ENCODE results near the gene GJD4. TPM values are rescaled to one million over a fixed set of nuclear protein-coding genes. Genes with fewer than 3 reads are reported as not detected.

GJD4 gene
- total RNA-seq, 4 donors from 2014 or later: not detected

- Histone ChIP-seq H3K4me1 (no peaks in the 10 kb centered on the region), H3K27ac (no peak overlapping the region), H3K4me3 (no peak overlapping the region), H3K9me3 (no peaks in the 10 kb centered on the region), H3K27me3 (peaks cover 0 to 30% (median 0%) of the 10 kb centered on the region in 4 donors), H3K36me3 (peaks cover 0 to 25% (median 0%) of the 10 kb centered on the region in 3 donors)
- intact Hi-C loops (cut with DNase I): no loop called here
- no peak for DNase-seq
- 57 to 62% methylated on average over 7 of the region's 7 CpGs for WGBS, 2 donors
- TF ChIP-seq CTCF (IDR thresholded peaks at IDR 0.05): no peak
- TF ChIP-seq POLR2A (IDR thresholded peaks at IDR 0.05): no peak
Measured at GRCh38 chr10:35577926-35578617, 27.1 kb upstream of the GJD4 start.

- Histone ChIP-seq H3K4me3 (no peak overlapping the region), H3K4me1 (no peaks in the 10 kb centered on the region), H3K9me3 (no peaks in the 10 kb centered on the region), H3K27ac (no peak overlapping the region), H3K36me3 (peaks cover 0 to 20% (median 0%) of the 10 kb centered on the region in 3 donors), H3K27me3 (peaks cover 0 to 30% (median 0%) of the 10 kb centered on the region in 4 donors)
- 68 to 83% methylated on average over 2 to 4 of the region's 4 CpGs for WGBS, 2 donors
- TF ChIP-seq POLR2A (IDR thresholded peaks at IDR 0.05): no peak
- TF ChIP-seq CTCF (IDR thresholded peaks at IDR 0.05): no peak
- intact Hi-C loops (cut with DNase I): no loop called here
- DNase-seq: no peak
Measured at GRCh38 chr10:35578618-35578956, 26.6 kb upstream of the GJD4 start.

- DNase-seq: no peak
- Histone ChIP-seq H3K27me3 (peaks cover 0 to 32% (median 0%) of the 10 kb centered on the region in 4 donors), H3K4me1 (no peaks in the 10 kb centered on the region), H3K4me3 (no peak overlapping the region), H3K36me3 (peaks cover 0 to 16% (median 0%) of the 10 kb centered on the region in 3 donors), H3K27ac (no peak overlapping the region), H3K9me3 (no peaks in the 10 kb centered on the region)
- WGBS, 2 donors: 79 to 81% methylated on average over 3 of the region's 3 CpGs
- intact Hi-C loops (cut with DNase I): no loop called here
- no peak for TF ChIP-seq CTCF (IDR thresholded peaks at IDR 0.05)
- no peak for TF ChIP-seq POLR2A (IDR thresholded peaks at IDR 0.05)
Measured at GRCh38 chr10:35579116-35579515, 26.0 kb upstream of the GJD4 start.

- H3K9me3 ChIP-seq: no peaks in the 10 kb centered on the region
- TF ChIP-seq CTCF (IDR thresholded peaks at IDR 0.05): no peak
- no peak for TF ChIP-seq POLR2A (IDR thresholded peaks at IDR 0.05)
- intact Hi-C loops (cut with DNase I): no loop called here
- no peak overlapping the region for H3K27ac ChIP-seq
- peaks cover 0 to 39% (median 0%) of the 10 kb centered on the region in 4 donors for H3K27me3 ChIP-seq
- H3K36me3 ChIP-seq: peaks cover 0 to 10% (median 0%) of the 10 kb centered on the region in 3 donors
- 53 to 54% methylated on average over 12 of the region's 12 CpGs for WGBS, 2 donors
- H3K4me3 ChIP-seq: no peak overlapping the region
- DNase-seq: no peak
- no peaks in the 10 kb centered on the region for H3K4me1 ChIP-seq
Measured at GRCh38 chr10:35579726-35580422, 25.3 kb upstream of the GJD4 start.

GRCh38 chr10:35580423-35580770, 24.7 kb upstream of the GJD4 start:
- Histone ChIP-seq H3K4me3 (no peak overlapping the region), H3K27me3 (peaks cover 0 to 45% (median 0%) of the 10 kb centered on the region in 4 donors), H3K4me1 (no peaks in the 10 kb centered on the region), H3K9me3 (no peaks in the 10 kb centered on the region), H3K36me3 (peaks cover 0 to 5% (median 0%) of the 10 kb centered on the region in 3 donors), H3K27ac (no peak overlapping the region)
- intact Hi-C loops (cut with DNase I): no loop called here
- TF ChIP-seq POLR2A (IDR thresholded peaks at IDR 0.05) (no peak), CTCF (IDR thresholded peaks at IDR 0.05) (no peak)
- WGBS, 2 donors: 51 to 74% methylated on average over 3 of the region's 3 CpGs
- no peak for DNase-seq

Measured in esophagus squamous epithelium (tissue), 5 donors.